Stimulated activated memory B cell treated with anti-CD40 and anti-IgM and Interleukin-4, amounts not matched to agents 10 μg/mL and 1 μg/mL and 100 μg/mL, for 72 hours (primary cell): ENCODE results near the gene EBPL.
"Not testable (repeated sequence)": the region's sequence is repeated elsewhere in the genome, so short reads cannot be mapped to it uniquely, and the experiment has no call there.

ENCODE experiments used
- ATAC-seq: fragments of 150-1000 bp; cut with Tn5 transposase; 2 replicates; pipeline ENCODE4 v1.10.0; 2021
- H3K27ac Mint-ChIP-seq: one replicate; pipeline ENCODE4 v1.8.0; 2022; ENCODE audit warnings: mild to moderate bottlenecking, mixed read lengths
- H3K27me3 Mint-ChIP-seq: one replicate; pipeline ENCODE4 v1.8.0; 2022; ENCODE audit warnings: mixed read lengths
- H3K36me3 Mint-ChIP-seq: one replicate; pipeline ENCODE4 v1.8.0; 2022; ENCODE audit warnings: mixed read lengths
- H3K4me1 Mint-ChIP-seq: one replicate; pipeline ENCODE4 v1.8.0; 2022; ENCODE audit warnings: mixed read lengths
- H3K4me3 Mint-ChIP-seq: one replicate; pipeline ENCODE4 v1.8.0; 2022; ENCODE audit warnings: mild to moderate bottlenecking, moderate library complexity, mixed read lengths
- H3K9me3 Mint-ChIP-seq: one replicate; pipeline ENCODE4 v1.8.0; 2022; ENCODE audit warnings: mixed read lengths

The EBPL gene

DNA sequence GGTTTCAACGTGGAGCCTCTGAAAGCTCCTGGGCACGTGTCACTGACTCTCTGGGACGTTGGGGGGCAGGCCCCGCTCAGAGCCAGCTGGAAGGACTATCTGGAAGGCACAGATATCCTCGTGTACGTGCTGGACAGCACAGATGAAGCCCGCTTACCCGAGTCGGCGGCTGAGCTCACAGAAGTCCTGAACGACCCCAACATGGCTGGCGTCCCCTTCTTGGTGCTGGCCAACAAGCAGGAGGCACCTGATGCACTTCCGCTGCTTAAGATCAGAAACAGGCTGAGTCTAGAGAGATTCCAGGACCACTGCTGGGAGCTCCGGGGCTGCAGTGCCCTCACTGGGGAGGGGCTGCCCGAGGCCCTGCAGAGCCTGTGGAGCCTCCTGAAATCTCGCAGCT lies 60.7 kb downstream of the EBPL start:
- peaks cover 13% of the 10 kb centered on the region for H3K36me3 Mint-ChIP-seq
- H3K4me3 Mint-ChIP-seq: no peak overlapping the region
- no peaks in the 10 kb centered on the region for H3K9me3 Mint-ChIP-seq
- ATAC-seq: no peak
- peaks cover 37% of the 10 kb centered on the region for H3K4me1 Mint-ChIP-seq
- H3K27ac Mint-ChIP-seq: no peak overlapping the region
- H3K27me3 Mint-ChIP-seq: no peaks in the 10 kb centered on the region

DNA sequence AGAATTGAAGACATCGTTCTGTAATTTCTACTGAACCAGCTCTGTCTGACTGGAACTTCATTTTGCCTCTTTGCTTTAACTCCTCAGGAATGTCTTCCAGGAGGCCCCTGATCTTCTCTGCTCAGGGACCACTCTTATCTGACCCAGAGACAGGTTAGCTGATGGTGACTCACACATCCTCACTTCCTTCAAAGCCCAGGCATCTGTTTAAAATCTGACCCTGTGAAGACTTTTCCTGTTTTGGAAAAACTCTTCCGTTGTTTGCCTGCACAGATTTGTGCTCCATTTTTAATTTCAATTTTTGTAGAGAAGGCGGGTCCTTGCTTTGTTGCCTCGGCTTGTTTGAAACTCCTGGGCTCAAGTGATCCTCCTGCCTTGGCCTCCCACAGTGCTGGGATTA lies 61.3 kb downstream of the EBPL start:
- Mint-ChIP-seq H3K36me3 (peaks cover 13% of the 10 kb centered on the region), H3K9me3 (no peaks in the 10 kb centered on the region), H3K27me3 (no peaks in the 10 kb centered on the region), H3K4me3 (peak overlapping the region; percentile 31), H3K27ac (no peak overlapping the region), H3K4me1 (peaks cover 30% of the 10 kb centered on the region)
- no peak for ATAC-seq

DNA sequence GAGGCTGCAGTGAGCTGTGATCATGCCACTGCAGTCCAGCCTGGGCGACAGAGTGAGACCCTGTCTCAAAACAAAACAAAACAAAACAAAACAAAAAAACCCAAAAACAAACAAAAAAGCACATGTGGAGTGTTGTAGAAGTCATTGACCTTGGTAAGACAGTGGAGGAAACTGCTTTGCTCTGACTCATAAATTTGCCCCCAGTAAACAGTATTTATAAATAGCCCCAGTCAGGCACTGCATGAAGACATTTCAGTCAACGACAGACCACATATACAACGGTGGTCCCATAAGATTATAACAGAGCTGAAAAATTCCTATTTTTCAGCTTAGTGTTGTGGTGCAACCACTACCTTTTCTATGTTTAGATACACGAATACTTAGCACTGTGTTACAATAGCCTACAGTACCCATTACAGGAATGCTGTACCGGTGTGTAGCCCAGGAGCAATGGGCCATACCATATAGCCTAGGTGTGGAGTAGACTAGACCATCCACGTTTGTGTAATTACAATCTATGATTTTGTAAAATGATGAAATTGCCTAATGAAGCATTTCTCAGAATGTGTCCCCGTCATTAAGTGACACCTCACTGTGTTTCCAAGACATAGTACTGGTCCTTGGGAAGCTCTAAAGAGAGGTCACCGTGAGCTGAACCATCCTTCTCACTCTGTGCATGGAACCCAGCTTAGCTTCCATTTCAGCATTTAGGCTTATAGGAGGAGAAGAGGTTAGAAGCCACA lies 61.9 kb downstream of the EBPL start:
- peaks cover 13% of the 10 kb centered on the region for H3K36me3 Mint-ChIP-seq
- H3K27me3 Mint-ChIP-seq: no peaks in the 10 kb centered on the region
- H3K27ac Mint-ChIP-seq: peak overlapping the region; percentile 96
- H3K4me3 Mint-ChIP-seq: peak overlapping the region; percentile 99
- ATAC-seq: no peak
- H3K4me1 Mint-ChIP-seq: peaks cover 25% of the 10 kb centered on the region
- no peaks in the 10 kb centered on the region for H3K9me3 Mint-ChIP-seq

DNA sequence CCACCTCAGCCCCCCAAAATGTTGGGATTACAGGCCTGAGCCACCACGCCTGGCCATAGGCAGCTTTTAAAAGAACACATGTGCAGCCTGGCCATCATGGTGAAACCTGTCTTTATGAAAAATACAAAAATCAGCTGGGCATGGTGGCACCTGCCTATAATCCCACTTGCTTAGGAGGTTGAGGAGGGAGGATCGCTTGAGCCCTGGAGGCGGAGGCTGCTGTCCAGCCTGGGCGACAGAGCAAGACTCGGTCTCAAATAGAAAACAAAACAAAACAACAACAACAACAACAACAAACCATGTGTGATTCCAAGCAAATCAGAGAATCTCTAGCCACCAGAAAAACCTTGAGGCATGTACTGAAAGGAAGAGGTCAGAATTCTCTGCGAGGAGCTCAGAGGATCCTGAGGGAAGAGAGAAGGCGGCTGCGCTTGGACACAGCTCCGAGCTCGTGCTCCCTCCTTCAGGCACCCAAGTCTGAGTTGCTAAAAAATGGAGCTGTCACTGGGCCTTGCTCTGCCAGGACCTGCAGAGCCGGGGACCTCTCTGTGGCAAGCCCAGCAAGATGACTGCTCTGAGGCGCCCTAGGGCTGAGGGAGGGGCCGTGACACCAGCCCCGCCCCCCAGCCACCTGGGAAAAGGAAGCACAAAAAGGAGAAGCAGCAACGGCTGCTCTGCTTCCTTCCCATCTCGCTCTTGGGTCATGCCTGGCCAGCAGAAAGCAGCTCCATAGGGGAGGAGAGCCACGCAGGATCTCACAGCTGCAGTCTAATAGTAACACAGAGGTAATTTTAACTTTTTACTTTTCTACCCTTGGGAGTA lies 63.2 kb downstream of the EBPL start, which contains the start of gene ARL11:
ARL11 (plus strand) TSS at position 677 of the 822 bp plus-strand sequence. CDS start 1,941 bp downstream, outside the sequence.
- H3K27me3 Mint-ChIP-seq: no peaks in the 10 kb centered on the region
- peak within 1 kb of the TSS; percentile 99 for H3K4me3 Mint-ChIP-seq
- no peaks in the 10 kb centered on the region for H3K9me3 Mint-ChIP-seq
- ATAC-seq: peak; percentile 97
- H3K4me1 Mint-ChIP-seq: peaks cover 19% of the 10 kb centered on the region
- H3K36me3 Mint-ChIP-seq: peaks cover 7% of the 10 kb centered on the region
- peak within 1 kb of the TSS; percentile 96 for H3K27ac Mint-ChIP-seq

DNA sequence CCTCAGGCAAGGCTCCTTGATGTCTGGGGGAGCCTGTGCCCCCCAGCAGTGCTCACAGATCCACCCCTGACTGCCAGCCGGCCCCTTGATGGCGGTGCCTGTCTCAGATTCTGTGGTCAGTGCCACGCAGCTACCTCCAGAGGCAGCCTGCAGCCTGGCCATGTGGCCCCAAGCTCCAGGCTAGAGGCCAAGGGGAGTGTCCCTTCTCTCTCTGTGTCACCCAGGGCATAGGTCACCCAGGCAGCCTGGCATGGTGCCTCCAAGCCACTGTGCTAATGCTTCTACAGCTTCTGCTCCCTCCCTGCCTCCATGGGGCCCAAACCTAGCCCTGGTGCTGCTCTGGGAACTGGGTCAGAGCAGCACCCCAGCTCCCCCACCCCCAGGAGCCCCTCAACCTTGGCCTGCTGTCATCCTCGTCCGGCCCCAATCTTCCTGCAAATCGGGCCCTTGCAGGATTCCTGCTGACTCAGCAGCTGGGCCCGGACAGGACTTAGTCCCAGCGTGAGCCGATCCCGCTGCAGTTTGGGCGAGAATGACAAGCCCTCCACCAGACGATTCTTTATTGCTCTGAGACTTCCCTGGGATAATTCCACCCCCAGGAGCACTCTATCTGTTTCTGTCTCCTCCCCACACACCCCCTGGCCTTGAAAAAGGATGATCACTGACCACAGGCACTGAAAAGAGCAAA lies 65.8 kb downstream of the EBPL start:
- H3K4me3 Mint-ChIP-seq: no peak overlapping the region
- H3K4me1 Mint-ChIP-seq: peaks cover 18% of the 10 kb centered on the region
- H3K27me3 Mint-ChIP-seq: no peaks in the 10 kb centered on the region
- ATAC-seq: no peak
- H3K27ac Mint-ChIP-seq: no peak overlapping the region
- H3K36me3 Mint-ChIP-seq: peaks cover under 1% of the 10 kb centered on the region
- no peaks in the 10 kb centered on the region for H3K9me3 Mint-ChIP-seq

DNA sequence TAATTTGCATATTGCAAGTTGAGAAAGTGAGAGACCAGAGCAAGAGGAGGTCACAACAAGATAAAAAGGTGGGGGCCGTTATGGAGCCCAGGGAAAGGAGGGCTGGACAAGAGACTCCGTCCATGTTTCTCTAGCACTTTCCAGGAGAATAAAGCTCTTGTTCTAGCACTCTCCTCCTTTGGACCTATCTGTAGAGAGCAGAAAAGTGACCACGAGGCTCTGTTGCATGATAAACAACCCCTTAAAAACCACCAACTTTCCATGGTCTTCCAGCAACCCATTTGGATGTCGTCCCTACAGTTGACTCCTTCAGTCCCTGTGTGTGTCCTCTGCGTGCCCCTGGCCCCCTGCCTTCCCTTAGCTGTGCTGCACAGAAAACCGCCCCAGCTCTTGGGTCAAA lies 67.1 kb downstream of the EBPL start:
- ATAC-seq: no peak
- H3K36me3 Mint-ChIP-seq: no peaks in the 10 kb centered on the region
- H3K27me3 Mint-ChIP-seq: no peaks in the 10 kb centered on the region
- peaks cover 20% of the 10 kb centered on the region for H3K4me1 Mint-ChIP-seq
- H3K27ac Mint-ChIP-seq: no peak overlapping the region
- H3K9me3 Mint-ChIP-seq: no peaks in the 10 kb centered on the region
- no peak overlapping the region for H3K4me3 Mint-ChIP-seq

DNA sequence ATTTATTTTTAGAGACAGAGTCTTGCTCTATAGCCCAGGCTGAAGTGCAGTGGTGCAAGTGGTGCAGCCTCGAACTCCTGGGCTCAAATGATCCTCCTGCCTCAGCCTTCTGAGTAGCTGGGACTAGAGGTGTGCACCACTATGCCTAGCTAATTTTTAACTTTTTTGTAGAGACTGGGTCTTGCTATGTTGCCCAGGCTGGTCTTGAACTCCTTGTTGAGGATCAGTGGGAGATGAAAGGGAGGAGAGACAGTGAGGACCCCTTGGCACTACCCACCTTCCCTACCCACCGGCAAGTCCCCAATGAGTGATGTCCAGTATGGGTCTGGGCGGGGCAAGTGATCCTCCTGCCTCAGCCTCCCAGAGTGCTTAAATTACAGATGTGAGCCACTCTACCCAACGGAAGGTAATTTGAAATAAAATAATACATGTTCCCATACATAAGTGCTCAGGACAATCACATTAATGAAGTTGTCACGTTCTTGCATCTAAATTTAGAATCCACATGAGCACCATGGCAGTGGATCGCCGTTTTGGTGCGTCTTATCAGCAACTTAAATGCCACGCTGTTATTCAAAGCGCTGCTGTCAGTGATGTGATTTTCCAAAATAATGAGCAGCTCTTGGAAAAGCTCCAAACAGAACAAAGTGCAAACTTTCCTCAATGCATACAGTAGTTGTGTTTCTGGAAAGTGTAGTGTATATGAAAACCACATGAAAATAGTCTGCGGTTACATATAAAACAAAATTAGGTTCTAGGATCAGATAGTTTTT lies 68.9 kb downstream of the EBPL start:
- no peak overlapping the region for H3K27ac Mint-ChIP-seq

DNA sequence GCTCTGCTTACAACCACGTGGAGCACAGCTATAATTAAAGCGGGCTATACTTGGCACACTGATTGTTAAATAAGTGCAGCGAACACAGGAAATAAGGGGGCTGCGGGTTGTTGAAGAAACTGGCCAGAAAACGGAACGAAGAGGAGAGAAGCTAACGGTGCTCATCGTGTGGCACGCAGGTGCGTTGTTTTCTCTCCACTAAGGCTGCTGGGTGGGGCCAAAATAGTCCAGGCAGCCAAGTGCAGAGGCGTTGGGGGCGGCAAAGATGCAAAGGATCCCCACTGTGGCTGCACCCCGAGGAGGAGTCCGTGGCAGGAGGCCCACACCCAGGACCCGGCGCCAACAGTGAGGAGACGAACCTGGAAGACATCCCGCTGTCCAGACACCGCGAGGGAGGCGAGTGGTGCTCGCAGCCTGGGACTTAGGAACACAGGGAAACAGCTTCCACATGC lies 71.1 kb downstream of the EBPL start:
- Mint-ChIP-seq H3K27ac (peak overlapping the region; percentile 36), H3K27me3 (no peaks in the 10 kb centered on the region), H3K4me1 (peaks cover 4% of the 10 kb centered on the region), H3K9me3 (no peaks in the 10 kb centered on the region), H3K36me3 (no peaks in the 10 kb centered on the region), H3K4me3 (peak overlapping the region; percentile 49)
- ATAC-seq: peak; percentile 60

More for the DNA sequence above, 68.9 kb downstream of the EBPL start:
- ATAC-seq: no peak
- H3K27me3 Mint-ChIP-seq: no peaks in the 10 kb centered on the region
- H3K4me3 Mint-ChIP-seq: no peak overlapping the region
- peaks cover 4% of the 10 kb centered on the region for H3K4me1 Mint-ChIP-seq
- no peaks in the 10 kb centered on the region for H3K9me3 Mint-ChIP-seq
- H3K36me3 Mint-ChIP-seq: no peaks in the 10 kb centered on the region

DNA sequence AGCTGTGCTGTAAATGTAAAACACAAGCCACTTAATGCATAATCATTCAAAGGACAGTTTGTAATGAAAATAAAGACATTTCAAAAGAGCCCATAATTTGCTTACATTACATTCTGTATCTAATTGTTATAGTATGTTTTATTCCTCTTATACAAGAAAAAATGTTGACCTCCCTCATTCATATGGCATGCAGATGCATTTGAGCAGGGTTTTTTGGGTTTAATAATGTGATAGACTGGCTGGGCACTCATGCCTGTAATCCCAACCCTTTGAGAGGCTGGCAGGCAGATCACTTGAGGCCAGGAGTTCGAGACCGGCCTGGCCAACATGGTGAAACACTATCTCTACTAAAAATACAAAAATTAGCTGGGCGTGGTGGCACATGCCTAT lies 74.6 kb downstream of the EBPL start:
- Mint-ChIP-seq H3K4me3 (no peak overlapping the region), H3K4me1 (peaks cover 4% of the 10 kb centered on the region), H3K27me3 (no peaks in the 10 kb centered on the region), H3K27ac (no peak overlapping the region), H3K36me3 (no peaks in the 10 kb centered on the region), H3K9me3 (no peaks in the 10 kb centered on the region)
- no peak for ATAC-seq

GRCh38 chr13:49615836-49616675 lies 75.2 kb downstream of the EBPL start:
- Mint-ChIP-seq H3K36me3 (no peaks in the 10 kb centered on the region), H3K27ac (no peak overlapping the region), H3K9me3 (no peaks in the 10 kb centered on the region), H3K4me3 (no peak overlapping the region), H3K4me1 (peaks cover 4% of the 10 kb centered on the region), H3K27me3 (no peaks in the 10 kb centered on the region)
- no peak for ATAC-seq

GRCh38 chr13:49612042-49612441 lies 79.2 kb downstream of the EBPL start:
- H3K9me3 Mint-ChIP-seq, ATAC-seq, H3K36me3 Mint-ChIP-seq, H3K4me3 Mint-ChIP-seq, H3K4me1 Mint-ChIP-seq, H3K27ac Mint-ChIP-seq, H3K27me3 Mint-ChIP-seq: not testable (repeated sequence)
